Keratinocyte (primary cell): ENCODE results near the gene PKLR.
A peak's percentile ranks its signal among the peaks of the same experiment; 100 is the strongest.

Source experiments
- EZH2 ChIP-seq: IDR thresholded peaks from one replicate; pipeline ENCODE4 v1.6.1; 2012; ENCODE audit warnings: inconsistent platforms, mild to moderate bottlenecking, low read length, moderate library complexity
- TF ChIP-seq, protein P1 (sequence below), 3 experiments: IDR thresholded peaks in 1 of 3; conservative IDR thresholded peaks in 1 of 3; optimal IDR thresholded peaks in 1 of 3; 2 replicates in 2 of 3; 3 replicates in 1 of 3; pipeline versions ENCODE3 to v1.5.1; 2011; ENCODE audit warnings: low read length in 3 of 3, mild to moderate bottlenecking in 3 of 3, moderate library complexity in 2 of 3, control low read depth in 1 of 3, inconsistent platforms in 1 of 3; ENCODE audit not compliant: insufficient read depth in 2 of 3; ENCODE audit errors: extremely low read depth in 1 of 3

- TF ChIP-seq, protein P1, sequence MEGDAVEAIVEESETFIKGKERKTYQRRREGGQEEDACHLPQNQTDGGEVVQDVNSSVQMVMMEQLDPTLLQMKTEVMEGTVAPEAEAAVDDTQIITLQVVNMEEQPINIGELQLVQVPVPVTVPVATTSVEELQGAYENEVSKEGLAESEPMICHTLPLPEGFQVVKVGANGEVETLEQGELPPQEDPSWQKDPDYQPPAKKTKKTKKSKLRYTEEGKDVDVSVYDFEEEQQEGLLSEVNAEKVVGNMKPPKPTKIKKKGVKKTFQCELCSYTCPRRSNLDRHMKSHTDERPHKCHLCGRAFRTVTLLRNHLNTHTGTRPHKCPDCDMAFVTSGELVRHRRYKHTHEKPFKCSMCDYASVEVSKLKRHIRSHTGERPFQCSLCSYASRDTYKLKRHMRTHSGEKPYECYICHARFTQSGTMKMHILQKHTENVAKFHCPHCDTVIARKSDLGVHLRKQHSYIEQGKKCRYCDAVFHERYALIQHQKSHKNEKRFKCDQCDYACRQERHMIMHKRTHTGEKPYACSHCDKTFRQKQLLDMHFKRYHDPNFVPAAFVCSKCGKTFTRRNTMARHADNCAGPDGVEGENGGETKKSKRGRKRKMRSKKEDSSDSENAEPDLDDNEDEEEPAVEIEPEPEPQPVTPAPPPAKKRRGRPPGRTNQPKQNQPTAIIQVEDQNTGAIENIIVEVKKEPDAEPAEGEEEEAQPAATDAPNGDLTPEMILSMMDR (optimal IDR thresholded peaks at IDR 0.05 in 1 of 3, IDR thresholded peaks at IDR 0.05 in 1 of 3, conservative IDR thresholded peaks at IDR 0.05 in 1 of 3; ENCODE audit: extremely low read depth in 1 of 3, insufficient read depth in 2 of 3, low read length in 3 of 3), result peak in 1 of 3 experiments; percentile 56
- no peak for TF ChIP-seq EZH2
Measured at GRCh38 chr1:155244368-155245162, 56.7 kb downstream of the PKLR start.
